Activated CD8-positive, alpha-beta memory T cell treated with anti-CD3 and anti-CD28 coated beads, Interleukin-2, amount 50 U/mL, for 1 hour (primary cell): Measurements from ENCODE around the gene CHST10.
"Not testable (repeated sequence)": the region's sequence is repeated elsewhere in the genome, so short reads cannot be mapped to it uniquely, and the experiment has no call there.

Experiments used
- DNase-seq: peaks from one replicate; pipeline ENCODE4 v3.0.0-alpha.2; 2020; ENCODE audit errors: extremely low read depth

Gene CHST10

GRCh38 chr2:100394111-100394641, 23.3 kb downstream of the CHST10 start:
- DNase-seq = no peak

- no peak for DNase-seq
Measured at GRCh38 chr2:100393362-100393761, 24.1 kb downstream of the CHST10 start.

GRCh38 chr2:100392715-100393114, 24.8 kb downstream of the CHST10 start:
- DNase-seq = no peak

GRCh38 chr2:100391735-100392515, 25.5 kb downstream of the CHST10 start:
- no peak for DNase-seq

GRCh38 chr2:100390001-100390940, 27.2 kb downstream of the CHST10 start:
- no peak for DNase-seq

GRCh38 chr2:100388703-100389102, 28.8 kb downstream of the CHST10 start:
- no peak for DNase-seq

- no peak for DNase-seq
Measured at GRCh38 chr2:100383954-100384353, 33.5 kb downstream of the CHST10 start.

GRCh38 chr2:100383306-100383705, 34.2 kb downstream of the CHST10 start:
- no peak for DNase-seq

GRCh38 chr2:100381240-100381639, 36.2 kb downstream of the CHST10 start:
- peak; percentile 9 for DNase-seq

GRCh38 chr2:100380681-100381080, 36.8 kb downstream of the CHST10 start:
- DNase-seq = no peak

GRCh38 chr2:100376836-100377235, 40.6 kb downstream of the CHST10 start:
- DNase-seq = no peak

- DNase-seq = no peak
Measured at GRCh38 chr2:100367163-100367562, 50.3 kb downstream of the CHST10 start.

- no peak for DNase-seq
Measured at GRCh38 chr2:100365434-100365833, 52.0 kb downstream of the CHST10 start.

- DNase-seq = not testable (repeated sequence)
Measured at GRCh38 chr2:100362269-100362668, 55.2 kb downstream of the CHST10 start.

- DNase-seq = no peak
Measured at GRCh38 chr2:100359576-100359975, 57.9 kb downstream of the CHST10 start.

GRCh38 chr2:100358554-100358953, 58.9 kb downstream of the CHST10 start:
- no peak for DNase-seq

GRCh38 chr2:100352521-100352920, 64.9 kb downstream of the CHST10 start:
- DNase-seq = no peak

GRCh38 chr2:100350661-100351185, 66.7 kb downstream of the CHST10 start:
- DNase-seq = no peak

GRCh38 chr2:100345144-100345543, 72.3 kb downstream of the CHST10 start:
- DNase-seq = not testable (repeated sequence)

GRCh38 chr2:100344433-100344832, 73.0 kb downstream of the CHST10 start:
- no peak for DNase-seq

GRCh38 chr2:100342466-100342865, 75.0 kb downstream of the CHST10 start:
- not testable (repeated sequence) for DNase-seq
